Liver (tissue), 9 donors: ENCODE results near the gene HUS1B. TPM values are rescaled to one million over a fixed set of nuclear protein-coding genes. Genes with fewer than 3 reads are reported as not detected.

ENCODE experiments used
- DNase-seq: peaks from one replicate; pipeline ENCODE4 v3.0.0-alpha.2; 2017; ENCODE audit warnings: low spot score
- H3K27ac ChIP-seq, 2 donors: one replicate each; pipeline ENCODE4 v1.7.0; 2013; ENCODE audit warnings: inconsistent platforms in 2 of 2, low read length in 2 of 2, control low read depth in 1 of 2, low read depth in 1 of 2, mild to moderate bottlenecking in 1 of 2
- H3K27me3 ChIP-seq, 4 donors: one replicate each; pipeline versions ENCODE4 v1.6.1 to v1.7.0; 2013; ENCODE audit warnings: low read length in 3 of 4, inconsistent platforms in 1 of 4, mild to moderate bottlenecking in 1 of 4, moderate library complexity in 1 of 4; ENCODE audit not compliant: control insufficient read depth in 4 of 4, insufficient read depth in 4 of 4
- H3K36me3 ChIP-seq, 4 donors: one replicate each; pipeline versions ENCODE4 v1.6.1 to v1.7.0; 2013; ENCODE audit warnings: low read length in 3 of 4, mild to moderate bottlenecking in 3 of 4, low read depth in 1 of 4, moderate library complexity in 1 of 4; ENCODE audit not compliant: control insufficient read depth in 4 of 4, insufficient read depth in 3 of 4
- H3K4me1 ChIP-seq, 4 donors: one replicate each; pipeline versions ENCODE4 v1.6.1 to v1.7.0; 2013; ENCODE audit warnings: low read length in 3 of 4, mild to moderate bottlenecking in 3 of 4, moderate library complexity in 1 of 4; ENCODE audit not compliant: control insufficient read depth in 4 of 4, insufficient read depth in 4 of 4
- H3K4me3 ChIP-seq, 3 donors: one replicate each; pipeline versions ENCODE4 v1.6.1 to v1.7.0; 2013; ENCODE audit warnings: low read length in 3 of 3, control low read depth in 1 of 3, low read depth in 1 of 3, mild to moderate bottlenecking in 1 of 3
- H3K9ac ChIP-seq, 2 donors: one replicate each; pipeline ENCODE4 v1.7.0; 2013; ENCODE audit warnings: low read length in 2 of 2, mild to moderate bottlenecking in 2 of 2, moderate library complexity in 2 of 2, control low read depth in 1 of 2, low read depth in 1 of 2
- H3K9me3 ChIP-seq, 4 donors: one replicate each; pipeline versions ENCODE4 v1.6.1 to v1.7.0; 2013; ENCODE audit warnings: low read length in 3 of 4; ENCODE audit not compliant: control insufficient read depth in 4 of 4
- EGR1 ChIP-seq, 2 donors: IDR thresholded peaks; 2 replicates each; pipeline ENCODE4 v1.6.1; 2016 to 2018; ENCODE audit warnings: antibody characterized with exemption in 2 of 2, low read depth in 2 of 2
- FOXA1 ChIP-seq: IDR thresholded peaks from 2 replicates; pipeline ENCODE4 v1.6.1; 2016; ENCODE audit warnings: antibody characterized with exemption
- FOXA2 ChIP-seq: IDR thresholded peaks from 2 replicates; pipeline ENCODE4 v1.6.1; 2016; ENCODE audit warnings: antibody characterized with exemption
- GABPA ChIP-seq, 2 donors: IDR thresholded peaks in 1 of 2; conservative IDR thresholded peaks in 1 of 2; 2 replicates each; pipeline ENCODE4 v1.6.1; 2016; ENCODE audit warnings: antibody characterized with exemption in 2 of 2, mild to moderate bottlenecking in 1 of 2, moderate library complexity in 1 of 2
- HNF4A ChIP-seq, 2 donors: conservative IDR thresholded peaks; 2 replicates each; pipeline ENCODE4 v1.6.1; 2016; ENCODE audit warnings: antibody characterized with exemption in 2 of 2, mild to moderate bottlenecking in 2 of 2
- HNF4G ChIP-seq: IDR thresholded peaks from 2 replicates; pipeline ENCODE4 v1.6.1; 2016; ENCODE audit warnings: antibody characterized with exemption
- JUND ChIP-seq, 2 donors: IDR thresholded peaks; 2 replicates each; pipeline ENCODE4 v1.6.1; 2016; ENCODE audit warnings: antibody characterized with exemption in 2 of 2
- NR2F2 ChIP-seq: IDR thresholded peaks from 2 replicates; pipeline ENCODE4 v1.6.1; 2016; ENCODE audit warnings: antibody characterized with exemption
- RAD21 ChIP-seq, 2 donors: IDR thresholded peaks; 2 replicates each; pipeline ENCODE4 v1.6.1; 2016; ENCODE audit warnings: antibody characterized with exemption in 2 of 2, mild to moderate bottlenecking in 2 of 2
- RXRA ChIP-seq, 2 donors: IDR thresholded peaks; 2 replicates each; pipeline ENCODE4 v1.6.1; 2017 to 2018; ENCODE audit warnings: antibody characterized with exemption in 2 of 2, mild to moderate bottlenecking in 1 of 2
- SP1 ChIP-seq: IDR thresholded peaks from 2 replicates; pipeline ENCODE4 v1.6.1; 2018; ENCODE audit warnings: antibody characterized with exemption, mild to moderate bottlenecking
- TAF1 ChIP-seq: conservative IDR thresholded peaks from 2 replicates; pipeline ENCODE4 v1.6.1; 2016; ENCODE audit warnings: antibody characterized with exemption, mild to moderate bottlenecking
- YY1 ChIP-seq: IDR thresholded peaks from 2 replicates; pipeline ENCODE4 v1.6.1; 2016; ENCODE audit warnings: antibody characterized with exemption, mild to moderate bottlenecking
- WGBS: extraction: QIAGEN DNeasy Blood & Tissue Kit; methylation state at CpG from one replicate; pipeline ENCODE4 v1.1.7; 2013; 5-methylcytosine and 5-hydroxymethylcytosine counted together
- polyA plus RNA-seq, 2 donors: library from polyadenylated mRNA; stranded (reverse) in 1 of 2; unstranded in 1 of 2; fragments of 200-250 nt in 1 of 2; fragments of >200 nt in 1 of 2; fragmentation: Nextera tagmentation in 1 of 2; extraction: Ambion mirVana in 1 of 2; gene quantifications; one replicate each; pipeline versions ENCODE4 v1.2.1 to v1.2.3, GENCODE V29; 2013 to 2015
- total RNA-seq, 2 donors: library from RNA; depleted of rRNA; stranded (reverse); fragments of >200 nt; gene quantifications; one replicate each; pipeline ENCODE4 v1.2.3, GENCODE V29; 2014
- TF ChIP-seq, protein P1 (sequence below): IDR thresholded peaks from 2 replicates; pipeline ENCODE4 v1.6.1; 2016; ENCODE audit warnings: antibody characterized with exemption
- TF ChIP-seq, protein P2 (sequence below): fragments of 150-350 bp; IDR thresholded peaks from 2 replicates; pipeline ENCODE4 v1.5.1; 2017; ENCODE audit warnings: improper control_type of control experiment, low read depth, low read length; ENCODE audit not compliant: missing input control
- TF ChIP-seq, protein P3 (sequence below): IDR thresholded peaks from 2 replicates; pipeline ENCODE4 v1.6.1; 2016; ENCODE audit warnings: antibody characterized with exemption, mild to moderate bottlenecking
- TF ChIP-seq, protein P4 (sequence below): IDR thresholded peaks from 2 replicates; pipeline ENCODE4 v1.6.1; 2016; ENCODE audit warnings: antibody characterized with exemption
- TF ChIP-seq, protein P5 (sequence below): IDR thresholded peaks from 2 replicates; pipeline ENCODE4 v1.6.1; 2016; ENCODE audit warnings: antibody characterized with exemption
- donor health status: healthy.
- donor health status: healthy.
- donor health status: healthy.
- donor health status: healthy.
- donor health status: healthy.

Gene HUS1B
- total and polyA plus RNA-seq, 4 donors = 0.07 to 1.3 (median 0.51) TPM; not detected in 1

DNA sequence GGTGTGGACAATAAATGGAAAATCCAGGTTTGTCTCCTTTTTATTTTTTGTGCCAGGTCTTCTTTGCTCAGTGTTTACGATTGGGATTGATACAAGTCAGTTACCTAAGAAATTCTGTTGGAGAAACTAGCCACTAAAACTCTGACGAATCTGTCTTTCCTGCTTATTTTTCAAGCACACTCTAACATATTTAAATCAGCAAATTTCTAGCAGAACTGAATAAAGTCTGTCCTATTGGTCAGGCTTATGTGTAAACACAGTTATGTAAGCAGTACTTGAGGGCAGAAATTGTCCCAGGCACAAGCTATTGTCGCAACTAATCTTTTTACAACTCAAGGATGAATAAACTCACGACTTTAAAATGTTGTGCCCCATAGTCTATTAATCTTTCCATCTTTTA, 48.1 kb upstream of the HUS1B start (continued):
- TF ChIP-seq, protein P1, sequence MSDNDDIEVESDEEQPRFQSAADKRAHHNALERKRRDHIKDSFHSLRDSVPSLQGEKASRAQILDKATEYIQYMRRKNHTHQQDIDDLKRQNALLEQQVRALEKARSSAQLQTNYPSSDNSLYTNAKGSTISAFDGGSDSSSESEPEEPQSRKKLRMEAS = no peak
- TF ChIP-seq NR2F2 (no peak), JUND (IDR thresholded peaks at IDR 0.05) (no peak)

DNA sequence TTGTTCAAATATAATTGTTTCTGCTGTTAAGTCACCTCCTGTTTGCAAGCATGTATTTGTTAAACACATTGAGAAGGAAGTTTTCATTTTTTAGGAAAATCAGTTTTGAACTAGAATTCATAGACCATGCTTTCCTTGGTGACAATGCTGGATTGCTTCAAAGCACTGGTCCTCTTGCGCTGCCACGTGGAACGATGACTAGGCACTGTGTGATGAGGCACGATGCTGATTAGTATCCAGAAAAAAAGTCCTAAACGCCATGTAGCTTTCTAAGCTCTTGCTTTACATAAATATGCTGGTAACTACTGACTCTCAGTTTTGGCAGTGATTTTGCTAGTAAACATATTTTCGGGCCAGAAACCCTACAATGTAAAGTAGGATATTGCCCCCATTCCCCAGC, 47.1 kb upstream of the HUS1B start:
- Histone ChIP-seq H3K4me1 (peaks cover 3 to 11% (median 6%) of the 10 kb centered on the region in 4 donors), H3K9me3 (no peaks in the 10 kb centered on the region), H3K27ac (no peak overlapping the region), H3K4me3 (no peak overlapping the region), H3K27me3 (no peaks in the 10 kb centered on the region), H3K36me3 (no peaks in the 10 kb centered on the region), H3K9ac (no peak overlapping the region)
- 80% methylated on average over 6 of the region's 6 CpGs for whole genome bisulfite sequencing
- no peak for DNase-seq
- no peak for TF ChIP-seq JUND (IDR thresholded peaks at IDR 0.05)
- TF ChIP-seq, protein P2, sequence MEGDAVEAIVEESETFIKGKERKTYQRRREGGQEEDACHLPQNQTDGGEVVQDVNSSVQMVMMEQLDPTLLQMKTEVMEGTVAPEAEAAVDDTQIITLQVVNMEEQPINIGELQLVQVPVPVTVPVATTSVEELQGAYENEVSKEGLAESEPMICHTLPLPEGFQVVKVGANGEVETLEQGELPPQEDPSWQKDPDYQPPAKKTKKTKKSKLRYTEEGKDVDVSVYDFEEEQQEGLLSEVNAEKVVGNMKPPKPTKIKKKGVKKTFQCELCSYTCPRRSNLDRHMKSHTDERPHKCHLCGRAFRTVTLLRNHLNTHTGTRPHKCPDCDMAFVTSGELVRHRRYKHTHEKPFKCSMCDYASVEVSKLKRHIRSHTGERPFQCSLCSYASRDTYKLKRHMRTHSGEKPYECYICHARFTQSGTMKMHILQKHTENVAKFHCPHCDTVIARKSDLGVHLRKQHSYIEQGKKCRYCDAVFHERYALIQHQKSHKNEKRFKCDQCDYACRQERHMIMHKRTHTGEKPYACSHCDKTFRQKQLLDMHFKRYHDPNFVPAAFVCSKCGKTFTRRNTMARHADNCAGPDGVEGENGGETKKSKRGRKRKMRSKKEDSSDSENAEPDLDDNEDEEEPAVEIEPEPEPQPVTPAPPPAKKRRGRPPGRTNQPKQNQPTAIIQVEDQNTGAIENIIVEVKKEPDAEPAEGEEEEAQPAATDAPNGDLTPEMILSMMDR = no peak
- TF ChIP-seq, protein P1 = no peak
- TF ChIP-seq HNF4G = no peak
- TF ChIP-seq RAD21 (IDR thresholded peaks at IDR 0.05) = no peak
- TF ChIP-seq RXRA (IDR thresholded peaks at IDR 0.05) = no peak
- TF ChIP-seq FOXA2 = no peak
- no peak for TF ChIP-seq YY1
- TF ChIP-seq EGR1 (IDR thresholded peaks at IDR 0.05; ENCODE audit: low read depth in 2 of 2) = no peak
- TF ChIP-seq TAF1 = no peak
- TF ChIP-seq, protein P3, sequence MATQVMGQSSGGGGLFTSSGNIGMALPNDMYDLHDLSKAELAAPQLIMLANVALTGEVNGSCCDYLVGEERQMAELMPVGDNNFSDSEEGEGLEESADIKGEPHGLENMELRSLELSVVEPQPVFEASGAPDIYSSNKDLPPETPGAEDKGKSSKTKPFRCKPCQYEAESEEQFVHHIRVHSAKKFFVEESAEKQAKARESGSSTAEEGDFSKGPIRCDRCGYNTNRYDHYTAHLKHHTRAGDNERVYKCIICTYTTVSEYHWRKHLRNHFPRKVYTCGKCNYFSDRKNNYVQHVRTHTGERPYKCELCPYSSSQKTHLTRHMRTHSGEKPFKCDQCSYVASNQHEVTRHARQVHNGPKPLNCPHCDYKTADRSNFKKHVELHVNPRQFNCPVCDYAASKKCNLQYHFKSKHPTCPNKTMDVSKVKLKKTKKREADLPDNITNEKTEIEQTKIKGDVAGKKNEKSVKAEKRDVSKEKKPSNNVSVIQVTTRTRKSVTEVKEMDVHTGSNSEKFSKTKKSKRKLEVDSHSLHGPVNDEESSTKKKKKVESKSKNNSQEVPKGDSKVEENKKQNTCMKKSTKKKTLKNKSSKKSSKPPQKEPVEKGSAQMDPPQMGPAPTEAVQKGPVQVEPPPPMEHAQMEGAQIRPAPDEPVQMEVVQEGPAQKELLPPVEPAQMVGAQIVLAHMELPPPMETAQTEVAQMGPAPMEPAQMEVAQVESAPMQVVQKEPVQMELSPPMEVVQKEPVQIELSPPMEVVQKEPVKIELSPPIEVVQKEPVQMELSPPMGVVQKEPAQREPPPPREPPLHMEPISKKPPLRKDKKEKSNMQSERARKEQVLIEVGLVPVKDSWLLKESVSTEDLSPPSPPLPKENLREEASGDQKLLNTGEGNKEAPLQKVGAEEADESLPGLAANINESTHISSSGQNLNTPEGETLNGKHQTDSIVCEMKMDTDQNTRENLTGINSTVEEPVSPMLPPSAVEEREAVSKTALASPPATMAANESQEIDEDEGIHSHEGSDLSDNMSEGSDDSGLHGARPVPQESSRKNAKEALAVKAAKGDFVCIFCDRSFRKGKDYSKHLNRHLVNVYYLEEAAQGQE = no peak
- no peak for TF ChIP-seq SP1
- TF ChIP-seq, protein P4, sequence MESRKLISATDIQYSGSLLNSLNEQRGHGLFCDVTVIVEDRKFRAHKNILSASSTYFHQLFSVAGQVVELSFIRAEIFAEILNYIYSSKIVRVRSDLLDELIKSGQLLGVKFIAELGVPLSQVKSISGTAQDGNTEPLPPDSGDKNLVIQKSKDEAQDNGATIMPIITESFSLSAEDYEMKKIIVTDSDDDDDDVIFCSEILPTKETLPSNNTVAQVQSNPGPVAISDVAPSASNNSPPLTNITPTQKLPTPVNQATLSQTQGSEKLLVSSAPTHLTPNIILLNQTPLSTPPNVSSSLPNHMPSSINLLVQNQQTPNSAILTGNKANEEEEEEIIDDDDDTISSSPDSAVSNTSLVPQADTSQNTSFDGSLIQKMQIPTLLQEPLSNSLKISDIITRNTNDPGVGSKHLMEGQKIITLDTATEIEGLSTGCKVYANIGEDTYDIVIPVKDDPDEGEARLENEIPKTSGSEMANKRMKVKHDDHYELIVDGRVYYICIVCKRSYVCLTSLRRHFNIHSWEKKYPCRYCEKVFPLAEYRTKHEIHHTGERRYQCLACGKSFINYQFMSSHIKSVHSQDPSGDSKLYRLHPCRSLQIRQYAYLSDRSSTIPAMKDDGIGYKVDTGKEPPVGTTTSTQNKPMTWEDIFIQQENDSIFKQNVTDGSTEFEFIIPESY = no peak
- TF ChIP-seq, protein P5, sequence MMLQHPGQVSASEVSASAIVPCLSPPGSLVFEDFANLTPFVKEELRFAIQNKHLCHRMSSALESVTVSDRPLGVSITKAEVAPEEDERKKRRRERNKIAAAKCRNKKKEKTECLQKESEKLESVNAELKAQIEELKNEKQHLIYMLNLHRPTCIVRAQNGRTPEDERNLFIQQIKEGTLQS = no peak
- no peak for TF ChIP-seq FOXA1
- no peak for TF ChIP-seq GABPA (IDR thresholded peaks at IDR 0.05 in 1 of 2, conservative IDR thresholded peaks at IDR 0.05 in 1 of 2)
- no peak for TF ChIP-seq NR2F2
- no peak for TF ChIP-seq HNF4A (conservative IDR thresholded peaks at IDR 0.05)
